ENCODE data around the gene RAB27B.
A peak's percentile ranks its signal among the peaks of the same experiment; 100 is the strongest.
"Not testable (repeated sequence)": the region's sequence is repeated elsewhere in the genome, so short reads cannot be mapped to it uniquely, and the experiment has no call there.

Gene RAB27B

GRCh38 chr18:54828281-54828881 is at the start of gene RAB27B:
Gene RAB27B, plus strand, starts transcription at chr18:54828477. Its CDS starts 49,109 bp downstream, at chr18:54877586.
- DNase-seq (ENCODE audit: low read depth in 2 of 2), result peak; percentile 36 to 42

GRCh38 chr18:54780285-54780861 is 47.9 kb upstream of the RAB27B start:
- no peak for DNase-seq (ENCODE audit: low read depth in 2 of 2)

GRCh38 chr18:54780970-54781369 is 47.3 kb upstream of the RAB27B start:
- no peak for DNase-seq (ENCODE audit: low read depth in 2 of 2)

- DNase-seq (ENCODE audit: low read depth in 2 of 2), result no peak
Measured at GRCh38 chr18:54783139-54783538, 45.1 kb upstream of the RAB27B start.

- no peak for DNase-seq (ENCODE audit: low read depth in 2 of 2)
Measured at GRCh38 chr18:54786206-54786605, 42.1 kb upstream of the RAB27B start.

GRCh38 chr18:54787121-54787520 is 41.2 kb upstream of the RAB27B start:
- DNase-seq (ENCODE audit: low read depth in 2 of 2), result no peak

- no peak for DNase-seq (ENCODE audit: low read depth in 2 of 2)
Measured at GRCh38 chr18:54787616-54788015, 40.7 kb upstream of the RAB27B start.

- DNase-seq (ENCODE audit: low read depth in 2 of 2), result no peak
Measured at GRCh38 chr18:54790109-54790508, 38.2 kb upstream of the RAB27B start.

- no peak for DNase-seq (ENCODE audit: low read depth in 2 of 2)
Measured at GRCh38 chr18:54791657-54792056, 36.6 kb upstream of the RAB27B start.

GRCh38 chr18:54792079-54792478 is 36.2 kb upstream of the RAB27B start:
- DNase-seq (ENCODE audit: low read depth in 2 of 2), result no peak

- DNase-seq (ENCODE audit: low read depth in 2 of 2), result no peak
Measured at GRCh38 chr18:54794823-54795222, 33.5 kb upstream of the RAB27B start.

- DNase-seq (ENCODE audit: low read depth in 2 of 2), result no peak
Measured at GRCh38 chr18:54798186-54798585, 30.1 kb upstream of the RAB27B start.

- no peak for DNase-seq (ENCODE audit: low read depth in 2 of 2)
Measured at GRCh38 chr18:54801374-54801773, 26.9 kb upstream of the RAB27B start.

- no peak for DNase-seq (ENCODE audit: low read depth in 2 of 2)
Measured at GRCh38 chr18:54802178-54802577, 26.1 kb upstream of the RAB27B start.

- DNase-seq (ENCODE audit: low read depth in 2 of 2), result no peak
Measured at GRCh38 chr18:54802686-54803395, 25.4 kb upstream of the RAB27B start.

GRCh38 chr18:54805571-54806334 is 22.5 kb upstream of the RAB27B start:
- no peak for DNase-seq (ENCODE audit: low read depth in 2 of 2)

GRCh38 chr18:54806526-54806925 is 21.8 kb upstream of the RAB27B start:
- DNase-seq (ENCODE audit: low read depth in 2 of 2), result no peak

- no peak for DNase-seq (ENCODE audit: low read depth in 2 of 2)
Measured at GRCh38 chr18:54807303-54807702, 21.0 kb upstream of the RAB27B start.

GRCh38 chr18:54810662-54811061 is 17.6 kb upstream of the RAB27B start:
- not testable (repeated sequence) for DNase-seq (ENCODE audit: low read depth in 2 of 2)

- DNase-seq (ENCODE audit: low read depth in 2 of 2), result no peak
Measured at GRCh38 chr18:54812885-54813284, 15.4 kb upstream of the RAB27B start.

- no peak for DNase-seq (ENCODE audit: low read depth in 2 of 2)
Measured at GRCh38 chr18:54813305-54813704, 15.0 kb upstream of the RAB27B start.

GRCh38 chr18:54813977-54814565 is 14.2 kb upstream of the RAB27B start:
- DNase-seq (ENCODE audit: low read depth in 2 of 2), result no peak
